ENCODE data around the gene PRKCA.

DNA sequence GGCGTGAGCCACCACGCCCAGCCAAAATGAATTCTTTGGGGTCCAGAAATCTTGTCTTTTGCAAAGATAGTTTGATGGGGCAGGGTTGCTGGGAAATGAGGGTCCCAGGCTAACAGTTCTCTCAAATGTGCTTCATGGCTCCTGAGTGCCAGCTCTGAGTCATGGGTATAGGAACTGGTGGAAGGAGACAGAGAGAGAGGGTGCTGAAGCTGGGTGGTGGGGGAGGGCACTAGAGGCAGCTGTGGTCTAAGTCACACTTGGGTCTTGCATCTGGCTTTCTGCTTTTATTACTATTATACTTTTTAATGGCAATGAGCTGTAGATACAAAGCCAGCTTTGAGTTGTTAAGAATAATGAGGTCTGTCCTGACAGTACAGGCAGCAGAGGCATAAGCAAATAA lies 54.6 kb downstream of the PRKCA start:
- TF ChIP-seq ZNF232 (CRISPR knock-in tag; IDR thresholded peaks at IDR 0.05), result no peak
- TF ChIP-seq, protein P1, sequence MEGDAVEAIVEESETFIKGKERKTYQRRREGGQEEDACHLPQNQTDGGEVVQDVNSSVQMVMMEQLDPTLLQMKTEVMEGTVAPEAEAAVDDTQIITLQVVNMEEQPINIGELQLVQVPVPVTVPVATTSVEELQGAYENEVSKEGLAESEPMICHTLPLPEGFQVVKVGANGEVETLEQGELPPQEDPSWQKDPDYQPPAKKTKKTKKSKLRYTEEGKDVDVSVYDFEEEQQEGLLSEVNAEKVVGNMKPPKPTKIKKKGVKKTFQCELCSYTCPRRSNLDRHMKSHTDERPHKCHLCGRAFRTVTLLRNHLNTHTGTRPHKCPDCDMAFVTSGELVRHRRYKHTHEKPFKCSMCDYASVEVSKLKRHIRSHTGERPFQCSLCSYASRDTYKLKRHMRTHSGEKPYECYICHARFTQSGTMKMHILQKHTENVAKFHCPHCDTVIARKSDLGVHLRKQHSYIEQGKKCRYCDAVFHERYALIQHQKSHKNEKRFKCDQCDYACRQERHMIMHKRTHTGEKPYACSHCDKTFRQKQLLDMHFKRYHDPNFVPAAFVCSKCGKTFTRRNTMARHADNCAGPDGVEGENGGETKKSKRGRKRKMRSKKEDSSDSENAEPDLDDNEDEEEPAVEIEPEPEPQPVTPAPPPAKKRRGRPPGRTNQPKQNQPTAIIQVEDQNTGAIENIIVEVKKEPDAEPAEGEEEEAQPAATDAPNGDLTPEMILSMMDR (IDR thresholded peaks at IDR 0.05), result no peak
- no peak for TF ChIP-seq CBFB (CRISPR knock-in tag; IDR thresholded peaks at IDR 0.05; ENCODE audit: low read depth)
- no peak for TF ChIP-seq AR (CRISPR knock-in tag; IDR thresholded peaks at IDR 0.05)
- TF ChIP-seq, protein P2, sequence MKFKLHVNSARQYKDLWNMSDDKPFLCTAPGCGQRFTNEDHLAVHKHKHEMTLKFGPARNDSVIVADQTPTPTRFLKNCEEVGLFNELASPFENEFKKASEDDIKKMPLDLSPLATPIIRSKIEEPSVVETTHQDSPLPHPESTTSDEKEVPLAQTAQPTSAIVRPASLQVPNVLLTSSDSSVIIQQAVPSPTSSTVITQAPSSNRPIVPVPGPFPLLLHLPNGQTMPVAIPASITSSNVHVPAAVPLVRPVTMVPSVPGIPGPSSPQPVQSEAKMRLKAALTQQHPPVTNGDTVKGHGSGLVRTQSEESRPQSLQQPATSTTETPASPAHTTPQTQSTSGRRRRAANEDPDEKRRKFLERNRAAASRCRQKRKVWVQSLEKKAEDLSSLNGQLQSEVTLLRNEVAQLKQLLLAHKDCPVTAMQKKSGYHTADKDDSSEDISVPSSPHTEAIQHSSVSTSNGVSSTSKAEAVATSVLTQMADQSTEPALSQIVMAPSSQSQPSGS (CRISPR knock-in tag; IDR thresholded peaks at IDR 0.05; ENCODE audit: borderline replicate concordance, low read depth), result no peak
- no peak for TF ChIP-seq PREB (CRISPR knock-in tag; IDR thresholded peaks at IDR 0.05; ENCODE audit: borderline replicate concordance)

All from WTC11 (cell line).